ELR (cell line): Measurements from ENCODE around the gene L3MBTL1.

Experiments used
- DNase-seq: peaks from one replicate; pipeline ENCODE4 v3.0.0-alpha.2; 2015; ENCODE audit warnings: low read depth

The L3MBTL1 gene

DNA sequence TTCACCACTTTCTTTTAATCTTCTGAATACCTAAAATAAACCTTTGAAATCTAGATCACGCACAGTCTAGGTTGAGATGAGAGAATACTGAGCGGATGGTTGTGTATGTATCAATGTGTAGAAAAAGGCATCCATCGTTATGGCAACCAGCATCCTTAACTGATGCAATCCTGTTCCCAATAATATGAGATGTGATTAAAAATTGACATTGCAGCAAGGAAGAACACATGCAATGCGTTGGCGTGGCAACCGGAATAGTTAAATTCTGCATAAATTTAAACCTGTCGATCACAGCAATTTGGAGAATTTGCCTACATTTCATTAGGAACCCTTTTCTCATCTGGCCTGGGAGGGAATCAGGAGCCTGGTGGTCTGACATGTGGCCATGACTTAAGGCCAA is 1.3 kb upstream of the L3MBTL1 start:
- DNase-seq = no peak

- DNase-seq = no peak
Measured at GRCh38 chr20:43508106-43508505, 609 bp downstream of the L3MBTL1 start.

- peak; percentile 27 for DNase-seq
Measured at GRCh38 chr20:43508604-43509040, 1.1 kb downstream of the L3MBTL1 start.

DNA sequence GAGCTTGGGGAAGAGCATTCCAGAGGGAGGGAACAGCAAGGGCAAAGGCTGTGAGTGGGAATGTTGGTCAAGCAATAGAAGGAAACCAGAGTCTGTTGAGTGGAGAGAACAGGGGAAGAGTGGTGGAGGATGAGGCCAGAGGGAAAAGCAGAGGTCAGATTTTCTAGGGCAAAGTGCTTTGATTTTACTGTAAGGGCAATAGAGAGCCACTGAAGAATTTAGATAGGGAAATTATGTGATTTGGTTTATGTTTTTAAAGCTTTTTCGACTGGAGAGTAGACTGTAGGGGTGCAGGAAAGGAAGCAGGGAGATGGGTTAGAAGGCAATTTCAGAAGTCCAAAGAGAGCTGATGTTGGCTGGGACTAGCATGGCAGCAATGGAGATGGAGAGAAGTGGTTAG is 4.4 kb downstream of the L3MBTL1 start:
- DNase-seq = no peak

DNA sequence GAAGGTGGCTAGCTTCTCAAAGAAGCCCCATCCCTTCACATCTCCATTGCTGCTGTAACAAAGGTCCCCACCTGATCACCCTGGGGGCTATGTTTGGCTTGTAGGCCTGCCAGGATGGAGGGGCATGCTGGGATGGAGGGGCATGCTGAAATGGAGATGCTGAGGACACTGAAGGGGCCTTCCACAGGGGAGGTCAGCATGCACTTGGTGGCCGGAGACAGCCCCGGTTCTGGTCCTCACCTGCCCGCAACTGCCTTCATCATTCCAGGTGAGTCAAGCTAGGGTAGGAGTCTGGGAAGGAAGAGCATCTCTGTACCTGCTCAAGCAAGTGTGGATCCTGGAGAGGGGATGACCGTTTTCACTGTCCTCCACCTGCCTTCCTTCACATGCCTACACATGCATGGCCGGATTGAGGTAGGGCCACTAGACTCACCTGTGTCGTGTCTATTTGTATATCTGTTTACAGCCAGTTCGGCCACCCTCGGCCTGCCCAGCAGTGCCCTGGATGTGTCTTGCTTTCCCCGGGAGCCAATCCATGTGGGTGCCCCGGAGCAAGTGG is 6.0 kb downstream of the L3MBTL1 start:
- DNase-seq = no peak

DNA sequence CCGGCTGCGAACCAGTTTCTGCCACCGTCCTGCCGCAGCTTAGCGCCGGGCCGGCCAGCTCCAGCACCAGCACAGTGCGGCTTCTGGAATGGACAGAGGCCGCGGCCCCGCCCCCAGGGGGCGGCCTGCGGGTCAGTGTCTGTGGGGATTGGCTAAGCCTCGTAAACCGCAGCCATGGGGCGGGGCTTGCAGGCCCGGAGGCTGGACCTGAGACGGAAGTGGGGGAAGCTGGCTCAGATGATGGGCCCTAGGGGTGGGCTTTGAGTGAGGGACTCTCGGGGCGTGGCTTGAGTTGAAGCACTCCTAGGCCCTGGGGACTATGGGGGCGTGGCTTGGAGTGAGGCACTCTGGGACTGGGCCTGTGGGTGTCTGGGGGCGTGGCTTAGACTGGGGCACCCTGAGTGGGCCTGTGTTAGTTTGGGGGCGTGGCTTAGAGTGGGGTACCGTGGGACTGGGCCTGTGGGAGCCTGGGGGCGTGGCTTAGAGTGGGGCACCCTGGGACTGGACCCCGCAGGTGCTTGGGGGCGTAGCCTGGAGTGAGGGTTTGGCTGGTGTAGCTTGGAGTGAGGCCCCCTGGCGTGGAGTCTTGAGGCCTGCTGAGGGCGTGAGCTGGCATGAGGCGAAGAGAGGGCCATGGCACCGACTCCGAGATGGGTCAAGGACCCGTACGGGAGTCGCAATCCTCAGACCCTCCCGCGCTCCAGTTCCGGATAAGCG is 6.6 kb downstream of the L3MBTL1 start:
- DNase-seq = peak; percentile 98

DNA sequence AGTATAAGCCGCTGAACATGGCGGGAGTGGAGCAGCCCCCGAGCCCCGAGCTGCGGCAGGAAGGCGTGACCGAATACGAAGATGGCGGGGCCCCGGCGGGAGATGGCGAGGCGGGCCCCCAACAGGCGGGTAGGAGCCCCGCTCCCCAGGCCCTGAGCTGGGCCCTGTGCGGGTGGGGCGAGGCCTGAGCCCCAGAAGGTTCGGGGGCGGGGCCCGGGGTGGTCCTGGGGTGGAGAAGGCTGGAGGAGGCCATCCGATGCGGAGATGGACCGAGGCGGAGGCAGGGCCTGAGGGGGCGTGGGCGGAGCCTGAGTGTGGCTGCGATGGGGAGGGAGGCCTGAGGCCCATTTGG is 7.1 kb downstream of the L3MBTL1 start:
- DNase-seq = peak; percentile 70

- DNase-seq = no peak
Measured at GRCh38 chr20:43515628-43516027, 8.1 kb downstream of the L3MBTL1 start.

DNA sequence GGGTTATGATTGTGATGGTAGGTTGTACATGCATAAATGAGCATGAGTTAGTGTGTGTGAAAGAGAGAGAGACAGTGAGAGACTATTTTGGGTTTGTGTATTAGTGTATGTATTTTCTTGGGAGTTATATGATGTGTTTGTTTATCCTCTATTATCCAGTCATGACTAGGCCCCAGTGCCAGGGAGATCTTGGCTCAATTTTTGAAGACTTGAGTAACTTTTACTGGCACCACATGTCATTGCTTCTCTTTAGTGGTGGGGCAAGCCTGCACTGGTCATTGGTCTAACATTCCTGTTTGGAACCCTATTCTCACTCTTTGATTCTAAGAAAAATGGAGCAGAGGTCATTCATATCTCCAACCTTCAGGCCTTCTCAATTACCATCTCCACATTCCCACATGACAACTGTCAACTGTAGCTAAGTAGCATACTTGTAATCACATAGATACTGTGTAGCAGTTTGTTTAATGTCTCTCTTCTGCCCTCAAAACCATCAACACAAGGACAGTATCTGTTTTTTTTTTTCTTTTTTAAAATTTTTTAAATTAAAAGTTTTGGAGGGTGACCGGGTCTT is 8.8 kb downstream of the L3MBTL1 start:
- no peak for DNase-seq

GRCh38 chr20:43520074-43520630 is 12.7 kb downstream of the L3MBTL1 start:
- DNase-seq = no peak

- no peak for DNase-seq
Measured at GRCh38 chr20:43525021-43525420, 17.5 kb downstream of the L3MBTL1 start.

GRCh38 chr20:43528258-43528875 is 20.9 kb downstream of the L3MBTL1 start:
- DNase-seq = no peak

DNA sequence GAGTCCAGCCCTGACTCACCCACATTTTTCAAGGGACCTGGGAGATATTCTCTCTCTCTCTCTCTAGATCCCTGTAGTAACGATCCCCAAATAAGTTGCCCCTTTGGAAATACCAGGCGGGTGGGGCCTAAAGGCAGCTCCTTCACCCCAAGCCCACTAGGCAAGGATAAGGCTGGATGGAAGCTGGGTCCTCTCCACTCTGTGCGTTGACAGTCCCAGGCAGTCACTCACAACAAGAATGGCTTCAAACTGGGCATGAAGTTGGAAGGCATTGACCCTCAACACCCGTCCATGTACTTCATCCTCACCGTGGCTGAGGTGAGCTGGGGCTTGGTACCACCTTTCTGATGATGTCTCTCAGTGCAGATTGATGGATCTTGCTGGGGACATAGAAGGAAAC is 21.6 kb downstream of the L3MBTL1 start:
- DNase-seq = no peak

GRCh38 chr20:43529457-43530153 is 22.1 kb downstream of the L3MBTL1 start:
- no peak for DNase-seq

DNA sequence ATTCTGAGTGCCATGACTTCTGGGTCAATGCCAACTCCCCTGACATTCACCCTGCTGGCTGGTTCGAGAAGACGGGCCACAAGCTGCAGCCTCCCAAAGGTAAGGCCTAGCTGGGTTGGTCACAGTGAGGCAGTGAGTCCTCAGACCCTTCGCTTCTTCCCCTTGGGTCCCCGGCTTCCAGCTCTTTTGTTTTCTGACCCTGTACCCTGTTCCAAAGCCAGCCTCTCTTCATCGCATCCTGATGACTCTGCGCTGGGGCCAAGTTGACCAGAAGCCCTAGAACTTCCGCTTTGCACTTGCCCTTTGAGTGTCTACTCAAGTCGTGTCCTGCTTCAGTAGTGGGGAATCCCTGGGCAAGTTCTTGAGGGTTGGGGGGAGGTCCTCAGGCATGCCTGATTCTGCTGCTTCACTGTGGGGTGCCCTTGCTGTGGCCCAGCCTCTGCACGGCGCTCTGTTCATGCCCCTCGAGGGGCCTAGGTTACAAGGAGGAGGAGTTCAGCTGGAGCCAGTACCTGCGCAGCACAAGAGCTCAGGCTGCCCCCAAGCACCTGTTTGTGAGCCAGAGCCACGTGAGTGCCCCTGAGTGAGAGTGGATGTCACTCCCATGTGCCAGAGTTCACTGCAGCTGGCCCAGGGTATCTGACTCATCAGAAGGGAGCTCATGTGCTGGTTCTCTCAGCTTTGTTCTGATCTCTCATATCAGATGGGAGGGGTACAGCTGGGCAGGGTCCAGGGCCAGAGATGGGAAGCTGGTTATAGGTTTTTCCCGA is 23.0 kb downstream of the L3MBTL1 start:
- no peak for DNase-seq

GRCh38 chr20:43531091-43531443 is 23.6 kb downstream of the L3MBTL1 start:
- no peak for DNase-seq

DNA sequence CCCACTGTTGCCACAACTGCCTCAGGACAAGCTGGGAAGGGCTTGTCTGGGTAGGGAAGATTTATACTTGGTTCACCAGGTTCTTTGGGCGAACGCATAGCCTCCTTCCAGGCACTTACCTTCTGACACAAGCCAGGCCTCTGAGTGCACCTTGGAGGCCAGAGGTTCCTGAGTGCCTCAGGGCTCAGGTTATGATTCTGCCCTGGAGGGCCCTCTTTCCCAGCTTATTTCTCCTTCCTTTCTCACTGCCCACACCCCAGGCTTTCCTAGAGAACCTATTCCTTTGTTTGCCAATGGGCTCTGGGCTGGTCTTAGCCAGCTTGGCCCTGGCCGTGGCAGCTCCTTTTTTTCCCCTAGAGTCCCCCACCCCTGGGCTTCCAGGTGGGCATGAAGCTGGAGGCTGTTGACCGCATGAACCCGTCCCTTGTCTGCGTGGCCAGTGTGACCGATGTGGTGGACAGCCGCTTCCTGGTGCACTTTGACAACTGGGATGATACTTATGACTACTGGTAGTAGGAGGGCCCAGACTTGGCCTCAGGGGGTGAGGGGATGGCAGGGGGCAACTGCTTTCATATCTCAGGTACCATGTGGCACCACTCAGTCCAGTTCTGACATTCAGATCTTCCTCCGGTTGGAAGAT is 25.0 kb downstream of the L3MBTL1 start:
- DNase-seq = no peak

GRCh38 chr20:43533060-43533459 is 25.6 kb downstream of the L3MBTL1 start:
- peak; percentile 64 for DNase-seq

GRCh38 chr20:43534016-43534415 is 26.5 kb downstream of the L3MBTL1 start:
- no peak for DNase-seq

GRCh38 chr20:43534791-43535350 is 27.4 kb downstream of the L3MBTL1 start:
- no peak for DNase-seq
